HCT116 (cell line): ENCODE measurements around the gene PDLIM7. TPM values are rescaled to one million over a fixed set of nuclear protein-coding genes. Genes with fewer than 3 reads are reported as not detected.

Source experiments
- ATAC-seq: fragments of 200-7000 bp; cut with Tn5 transposase; 2 replicates; pipeline ENCODE4 v1.9.1; 2020; ENCODE audit warnings: mild to moderate bottlenecking, moderate library complexity
- BruUV-seq: library from RNA; stranded (reverse); fragments of 400-500 nt; replicated peaks from 2 replicates; lab custom pipeline; 2021; lab: Mats Ljungman, UMichigan
- CTCF ChIA-PET: fragments of 300-600 bp; sonication (Branson Sonifier 250); formaldehyde crosslinking; loops from one replicate; lab custom pipeline; 2021; ENCODE audit warnings: antibody characterized with exemption; lab: Charles Lee
- POLR2A ChIA-PET: fragments of 300-600, 350-600 bp; sonication (Branson Sonifier 250); formaldehyde crosslinking; loops from one replicate; lab custom pipeline; 2021; ENCODE audit warnings: antibody characterized with exemption; lab: Charles Lee
- RAD21 ChIA-PET, 2 experiments: fragments of 300-600 bp; sonication (Branson Sonifier 250); formaldehyde crosslinking; loops; one replicate each; lab custom pipeline; 2023; ENCODE audit warnings: low total read pairs in 2 of 2; ENCODE audit not compliant: uncharacterized antibody in 2 of 2, unreplicated experiment in 2 of 2, low non-redundant PET in 1 of 2; lab: Charles Lee
- DNase-seq: peaks from one replicate; pipeline ENCODE4 v3.0.0-alpha.2; 2010; ENCODE audit warnings: low read depth, low spot score
- H2AFZ ChIP-seq: fragments of 200-600 bp; shearing (Covaris generic), sonication (generic); 2 replicates; pipeline ENCODE4 v1.6.1; 2017; ENCODE audit warnings: low read depth, mixed run types, mixed read lengths, antibody characterized with exemption, low read length; ENCODE audit not compliant: poor library complexity, severe bottlenecking
- H3K27ac ChIP-seq: 2 replicates; pipeline ENCODE4 v1.5.1; 2012; ENCODE audit warnings: low read depth, low read length
- H3K27me3 ChIP-seq: fragments of 200-600 bp; sonication (generic); 2 replicates; pipeline ENCODE4 v1.6.1; 2016; ENCODE audit warnings: mixed run types, low read length, mixed read lengths; ENCODE audit not compliant: insufficient read depth
- H3K36me3 ChIP-seq, 2 experiments: fragments of 200-500 bp in 1 of 2; fragments of 200-600 bp in 1 of 2; sonication (Bioruptor generic) in 1 of 2; sonication (generic) in 1 of 2; 2 replicates each; pipeline versions ENCODE4 v1.5.1 to v1.6.1; 2014 to 2016; ENCODE audit warnings: low read length in 2 of 2, inconsistent platforms in 1 of 2, mixed read lengths in 1 of 2, mixed run types in 1 of 2; ENCODE audit not compliant: insufficient read depth in 2 of 2, control insufficient read depth in 1 of 2
- H3K4me1 ChIP-seq, 2 experiments: fragments of 200-600 bp in 1 of 2; sonication (generic) in 1 of 2; 2 replicates each; pipeline versions ENCODE4 v1.5.1 to v1.6.1; 2012 to 2017; ENCODE audit warnings: low read length in 2 of 2, inconsistent platforms in 1 of 2, mild to moderate bottlenecking in 1 of 2, mixed read lengths in 1 of 2, mixed run types in 1 of 2, moderate library complexity in 1 of 2; ENCODE audit not compliant: insufficient read depth in 2 of 2, control insufficient read depth in 1 of 2
- H3K4me2 ChIP-seq: fragments of 200-600 bp; sonication (generic); 2 replicates; pipeline ENCODE4 v1.6.1; 2017; ENCODE audit warnings: mixed run types, low read length, mixed read lengths
- H3K4me3 ChIP-seq, 2 experiments: fragments of 200-600 bp in 1 of 2; sonication (generic) in 1 of 2; replicated peaks in 1 of 2; 2 replicates each; pipeline ENCODE4 v1.5.1; 2011 to 2016; ENCODE audit warnings: low read length in 2 of 2, control low read depth in 1 of 2, low read depth in 1 of 2, mild to moderate bottlenecking in 1 of 2, mixed read lengths in 1 of 2, mixed run types in 1 of 2
- H3K79me2 ChIP-seq: fragments of 200-600 bp; sonication (generic); 2 replicates; pipeline ENCODE4 v1.6.1; 2017; ENCODE audit warnings: mild to moderate bottlenecking, mixed run types, low read length, moderate library complexity, mixed read lengths; ENCODE audit not compliant: insufficient read depth
- H3K9ac ChIP-seq: fragments of 200-600 bp; sonication (generic); 2 replicates; pipeline ENCODE4 v1.6.1; 2016; ENCODE audit warnings: low read length, mixed read lengths
- H3K9me2 ChIP-seq: fragments of 200-600 bp; sonication (generic), shearing (Covaris generic); 2 replicates; pipeline ENCODE4 v1.6.1; 2017; ENCODE audit warnings: mixed run types, mild to moderate bottlenecking, moderate library complexity; ENCODE audit not compliant: insufficient read depth
- H3K9me3 ChIP-seq, 2 experiments: fragments of 200-500 bp in 1 of 2; fragments of 200-600 bp in 1 of 2; sonication (Bioruptor generic) in 1 of 2; sonication (generic) in 1 of 2; 2 replicates each; pipeline ENCODE4 v1.6.1; 2014 to 2017; ENCODE audit warnings: low read length in 2 of 2, mixed read lengths in 2 of 2, inconsistent platforms in 1 of 2, low read depth in 1 of 2, mild to moderate bottlenecking in 1 of 2, mixed run types in 1 of 2, moderate library complexity in 1 of 2; ENCODE audit not compliant: control insufficient read depth in 1 of 2, insufficient read depth in 1 of 2
- H4K20me1 ChIP-seq: fragments of 200-600 bp; sonication (generic), shearing (Covaris generic); 2 replicates; pipeline ENCODE4 v1.6.1; 2017; ENCODE audit warnings: mixed run types, mild to moderate bottlenecking, moderate library complexity; ENCODE audit not compliant: insufficient read depth
- ATF3 ChIP-seq: IDR thresholded peaks from 2 replicates; pipeline ENCODE4 v1.6.1; 2012
- CBX3 ChIP-seq: IDR thresholded peaks from 2 replicates; pipeline ENCODE4 v1.6.1; 2012; ENCODE audit warnings: low read depth
- CTCF ChIP-seq, 3 experiments: fragments of 200-600 bp in 1 of 3; sonication (generic) in 1 of 3; IDR thresholded peaks in 2 of 3; conservative IDR thresholded peaks in 1 of 3; 2 replicates each; pipeline ENCODE4 v1.5.1; 2012 to 2017; ENCODE audit warnings: low read depth in 2 of 3, low read length in 2 of 3, antibody characterized with exemption in 1 of 3, borderline replicate concordance in 1 of 3, control low read depth in 1 of 3, mild to moderate bottlenecking in 1 of 3, mixed read lengths in 1 of 3, mixed run types in 1 of 3, moderate library complexity in 1 of 3; ENCODE audit not compliant: insufficient read depth in 1 of 3
- EGR1 ChIP-seq: IDR thresholded peaks from 2 replicates; pipeline ENCODE4 v1.6.1; 2012; ENCODE audit warnings: low read depth
- EZH2phosphoT487 ChIP-seq: fragments of 200-600 bp; IDR thresholded peaks from 2 replicates; pipeline ENCODE4 v1.6.1; 2018; ENCODE audit warnings: antibody characterized with exemption, borderline replicate concordance
- JUND ChIP-seq: IDR thresholded peaks from 2 replicates; pipeline ENCODE4 v1.6.1; 2012
- MAX ChIP-seq: IDR thresholded peaks from 2 replicates; pipeline ENCODE4 v1.6.1; 2012
- POLR2A ChIP-seq: IDR thresholded peaks from 2 replicates; pipeline ENCODE4 v1.7.0; 2011; ENCODE audit warnings: borderline replicate concordance; ENCODE audit not compliant: insufficient read depth, insufficient read length; ENCODE audit errors: extremely low read depth
- POLR2AphosphoS5 ChIP-seq: IDR thresholded peaks from 2 replicates; pipeline ENCODE4 v1.6.1; 2011; ENCODE audit warnings: mild to moderate bottlenecking, low read depth, low read length, moderate library complexity
- RAD21 ChIP-seq: IDR thresholded peaks from 2 replicates; pipeline ENCODE4 v1.6.1; 2012; ENCODE audit warnings: low read depth, mild to moderate bottlenecking
- SP1 ChIP-seq: IDR thresholded peaks from 2 replicates; pipeline ENCODE4 v1.6.1; 2012; ENCODE audit warnings: low read depth
- YY1 ChIP-seq: IDR thresholded peaks from 2 replicates; pipeline ENCODE4 v1.6.1; 2011; ENCODE audit warnings: low read length, low read depth, moderate library complexity, mild to moderate bottlenecking; ENCODE audit not compliant: insufficient replicate concordance; ENCODE audit errors: extremely low read depth
- ZBTB33 ChIP-seq: IDR thresholded peaks from 2 replicates; pipeline ENCODE4 v1.6.1; 2011; ENCODE audit warnings: mild to moderate bottlenecking, low read length, moderate library complexity; ENCODE audit not compliant: insufficient replicate concordance; ENCODE audit errors: extremely low read depth
- ZFX ChIP-seq: fragments of 450-650 bp; IDR thresholded peaks from 2 replicates; pipeline ENCODE4 v1.6.1; 2017
- ZNF274 ChIP-seq: fragments of 200-500 bp; sonication (Bioruptor generic); IDR thresholded peaks from 2 replicates; pipeline ENCODE4 v1.6.1; 2014; ENCODE audit warnings: mild to moderate bottlenecking, low read depth, low read length, inconsistent platforms
- intact Hi-C: fragments of 100-400 bp; cut with micrococcal nuclease; formaldehyde crosslinking; loops from 2 replicates; pipeline ENCODE4 v1.10.0; 2022
- total RNA-seq: library from RNA; stranded (reverse); gene quantifications from one replicate; pipeline ENCODE4 v1.2.1, GENCODE V29; 2021; ENCODE audit not compliant: unreplicated experiment

The PDLIM7 gene
- total RNA-seq, 1 experiment from 2014 or later = 153 TPM

GRCh38 chr5:177509991-177510566 is 12.7 kb upstream of the PDLIM7 start:
- Histone ChIP-seq H3K9ac (no peak overlapping the region), H3K4me1 (peaks cover 0 to 1% of the 10 kb centered on the region in 2 experiments; a peak in 2 of 4 replicates), H3K36me3 (peaks cover 23 to 44% of the 10 kb centered on the region in 2 experiments; a peak in 3 of 4 replicates), H3K27me3 (no peaks in the 10 kb centered on the region), H3K4me2 (no peak overlapping the region), H3K9me2 (no peaks in the 10 kb centered on the region), H2AFZ (no peak overlapping the region), H3K4me3 (no peak overlapping the region), H3K27ac (no peak overlapping the region), H3K79me2 (peaks cover 8% of the 10 kb centered on the region; the same call in 1 of the 2 replicates), H4K20me1 (no peaks in the 10 kb centered on the region), H3K9me3 (no peaks in the 10 kb centered on the region)
- peak; percentile 21; the same call in 1 of the 2 replicates for ATAC-seq
- POLR2A ChIA-PET = no interaction called here
- BruUV-seq = no TSS peak
- TF ChIP-seq ZNF274 = no peak
- no peak for TF ChIP-seq MAX
- TF ChIP-seq RAD21 = no peak
- no peak for TF ChIP-seq CBX3
- DNase-seq = no peak
- RAD21 ChIA-PET = no interaction called here
- CTCF ChIA-PET = no interaction called here
- intact Hi-C loops = no loop called here

GRCh38 chr5:177509381-177509951 is 12.1 kb upstream of the PDLIM7 start, which contains the start of gene DOK3:
TSS of gene DOK3 (minus strand) at chr5:177509826. CDS start at chr5:177509540, 286 bp downstream.
- DNase-seq (no peak), ATAC-seq (no peak)
- Histone ChIP-seq H3K4me1 (no peaks in the 10 kb centered on the region), H3K4me2 (no peak within 1 kb of the TSS), H3K79me2 (peaks cover 4% of the 10 kb centered on the region; the same call in 1 of the 2 replicates), H3K36me3 (peaks cover 19 to 38% of the 10 kb centered on the region in 2 experiments; a peak in 3 of 4 replicates), H3K27ac (no peak within 1 kb of the TSS), H3K9me2 (no peaks in the 10 kb centered on the region), H4K20me1 (no peaks in the 10 kb centered on the region), H3K9me3 (no peaks in the 10 kb centered on the region), H2AFZ (no peak within 1 kb of the TSS), H3K27me3 (no peaks in the 10 kb centered on the region), H3K4me3 (no peak within 1 kb of the TSS), H3K9ac (no peak within 1 kb of the TSS)
- POLR2A ChIA-PET = no interaction called here
- no TSS peak for BruUV-seq
- CTCF ChIA-PET = interaction anchor here (0.9 kb wide), 1 partner anchor 12 kb away, joined by 3 read pairs; the partner anchor contains the start of gene PDLIM7
- RAD21 ChIA-PET = no interaction called here
- intact Hi-C loops = no loop called here
- TF ChIP-seq CBX3 = no peak
- no peak for TF ChIP-seq YY1
- TF ChIP-seq JUND = no peak
- no peak for TF ChIP-seq CTCF (IDR thresholded peaks at IDR 0.05 in 2 of 3, conservative IDR thresholded peaks at IDR 0.05 in 1 of 3; ENCODE audit: borderline replicate concordance in 1 of 3, insufficient read depth in 1 of 3, low read depth in 2 of 3, low read length in 2 of 3)
- no peak for TF ChIP-seq ATF3
- TF ChIP-seq EZH2phosphoT487 = no peak
- no peak for TF ChIP-seq POLR2A
- no peak for TF ChIP-seq ZBTB33
- no peak for TF ChIP-seq EGR1
- no peak for TF ChIP-seq MAX
- no peak for TF ChIP-seq SP1
- no peak for TF ChIP-seq POLR2AphosphoS5
- TF ChIP-seq ZFX = no peak
